Measurements from ENCODE around the gene ZNF664.

- TF ChIP-seq CTCF (conservative IDR thresholded peaks at IDR 0.05; ENCODE audit: low read length) (no peak), EZH2phosphoT487 (IDR thresholded peaks at IDR 0.05; ENCODE audit: borderline replicate concordance, low read depth, low read length) (no peak)
Measured at GRCh38 chr12:124040291-124040690, 67.3 kb downstream of the ZNF664 start.
